Measurements from ENCODE around the gene ELL2. TPM values are rescaled to one million over a fixed set of nuclear protein-coding genes. Genes with fewer than 3 reads are reported as not detected.

Gene ELL2
- total and polyA plus RNA-seq, 2 donors (not counting 1 experiment from before 2014, with no cell fraction given) = 7.2 to 27.0 TPM

- Mint-ChIP-seq H3K4me3 (peak overlapping the region; percentile 99), H3K27ac (peak overlapping the region; percentile 97), H3K27me3 (no peaks in the 10 kb centered on the region), H3K4me1 (peaks cover 50% of the 10 kb centered on the region), H3K9me3 (ENCODE audit: insufficient read depth) (no peaks in the 10 kb centered on the region)
- TF ChIP-seq EZH2 (IDR thresholded peaks at IDR 0.05; ENCODE audit: borderline replicate concordance, insufficient read depth, low read depth, low read length, poor library complexity, severe bottlenecking) = no peak
- TF ChIP-seq, protein P1, sequence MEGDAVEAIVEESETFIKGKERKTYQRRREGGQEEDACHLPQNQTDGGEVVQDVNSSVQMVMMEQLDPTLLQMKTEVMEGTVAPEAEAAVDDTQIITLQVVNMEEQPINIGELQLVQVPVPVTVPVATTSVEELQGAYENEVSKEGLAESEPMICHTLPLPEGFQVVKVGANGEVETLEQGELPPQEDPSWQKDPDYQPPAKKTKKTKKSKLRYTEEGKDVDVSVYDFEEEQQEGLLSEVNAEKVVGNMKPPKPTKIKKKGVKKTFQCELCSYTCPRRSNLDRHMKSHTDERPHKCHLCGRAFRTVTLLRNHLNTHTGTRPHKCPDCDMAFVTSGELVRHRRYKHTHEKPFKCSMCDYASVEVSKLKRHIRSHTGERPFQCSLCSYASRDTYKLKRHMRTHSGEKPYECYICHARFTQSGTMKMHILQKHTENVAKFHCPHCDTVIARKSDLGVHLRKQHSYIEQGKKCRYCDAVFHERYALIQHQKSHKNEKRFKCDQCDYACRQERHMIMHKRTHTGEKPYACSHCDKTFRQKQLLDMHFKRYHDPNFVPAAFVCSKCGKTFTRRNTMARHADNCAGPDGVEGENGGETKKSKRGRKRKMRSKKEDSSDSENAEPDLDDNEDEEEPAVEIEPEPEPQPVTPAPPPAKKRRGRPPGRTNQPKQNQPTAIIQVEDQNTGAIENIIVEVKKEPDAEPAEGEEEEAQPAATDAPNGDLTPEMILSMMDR (IDR thresholded peaks at IDR 0.05) = peak; percentile 81
- H3K9me3 ChIP-seq (ENCODE audit: control extremely low read depth in 1 of 3, control insufficient read depth in 2 of 3, insufficient read depth in 1 of 3, low read length in 2 of 3) = no peaks in the 10 kb centered on the region
- H3K27ac ChIP-seq (ENCODE audit: low read length in 2 of 2) = peak overlapping the region; percentile 92 to 99
- H4K20me1 ChIP-seq (ENCODE audit: control insufficient read depth, insufficient read depth, low read length, poor library complexity, severe bottlenecking) = peaks cover 29% of the 10 kb centered on the region
- WGBS (ENCODE audit: insufficient coverage) = 1% methylated on average over 90 of the region's 90 CpGs
- ATAC-seq (ENCODE audit: low read depth) (peak; percentile 64), DNase-seq (peak; percentile 93)
- H3K4me1 ChIP-seq (ENCODE audit: control insufficient read depth in 2 of 2, insufficient read depth in 2 of 2, low read length in 2 of 2) = peaks cover 21 to 36% of the 10 kb centered on the region in 2 donors
- peaks cover 45% of the 10 kb centered on the region for H3K79me2 ChIP-seq (ENCODE audit: control insufficient read depth, insufficient read depth, low read length)
- peak overlapping the region; percentile 98 for H3K9ac ChIP-seq (ENCODE audit: low read length)
- H3K4me3 ChIP-seq (ENCODE audit: control extremely low read depth in 1 of 5, extremely low read depth in 1 of 5, insufficient read depth in 1 of 5, low read depth in 2 of 5, low read length in 4 of 5) = peak overlapping the region; percentile 91 to 98 (median 92)
- peak overlapping the region; percentile 63 for H2AFZ ChIP-seq (ENCODE audit: insufficient read depth, low read depth, low read length, poor library complexity, severe bottlenecking)
- ChIA-PET POLR2A (interaction anchor here (0.6 kb wide), 2 partner anchors 30 to 121 kb away, joined by 3 to 5 read pairs; no protein-coding TSS in a partner anchor), CTCF (interaction anchor here (0.7 to 3.0 kb wide), 7 partner anchors 9 to 376 kb away, joined by 3 to 13 read pairs (median 3); no protein-coding TSS in a partner anchor)
- H3K27me3 ChIP-seq (replicated peaks in 1 of 4; ENCODE audit: control extremely low read depth in 1 of 4, control insufficient read depth in 3 of 4, insufficient read depth in 4 of 4, low read length in 3 of 4) = no peaks in the 10 kb centered on the region
- intact Hi-C loops (cut with micrococcal nuclease) = loop anchor here (1.0 to 5.0 kb wide), 10 partner anchors 99 to 1222 kb away; partner anchors contain the start of genes CAST, GLRX, GPR150 and LNPEP
- H3K4me2 ChIP-seq (replicated peaks; ENCODE audit: low read depth, low read length, poor library complexity, severe bottlenecking) = peak overlapping the region; percentile 90
- no peaks in the 10 kb centered on the region for H3K36me3 ChIP-seq (replicated peaks in 1 of 2; ENCODE audit: control extremely low read depth in 1 of 2, control insufficient read depth in 1 of 2, extremely low read depth in 1 of 2, insufficient read depth in 2 of 2, low read length in 1 of 2)
Measured at GRCh38 chr5:95960667-95961616, 709 bp downstream of the ELL2 start.
